Heart right ventricle (tissue), 16 donors: ENCODE results near the gene B4GALT5. TPM values are rescaled to one million over a fixed set of nuclear protein-coding genes. Genes with fewer than 3 reads are reported as not detected.
A peak's percentile ranks its signal among the peaks of the same experiment; 100 is the strongest.

Experiments
- ATAC-seq, 8 donors: fragments of 200-7000 bp; cut with Tn5 transposase; one replicate each; pipeline ENCODE4 v1.9.1; 2020; ENCODE audit warnings: mild to moderate bottlenecking in 8 of 8, moderate library complexity in 8 of 8, moderate number of reproducible peaks in 1 of 8
- DNase-seq, 2 donors: peaks; one replicate each; pipeline ENCODE4 v3.0.0-alpha.2; 2020
- H3K27ac ChIP-seq, 10 donors: fragments of 200-600 bp; sonication (generic) in 2 of 10; one replicate each; pipeline versions ENCODE4 v1.5.0 to v1.8.0; 2020 to 2022; ENCODE audit warnings: mild to moderate bottlenecking in 3 of 10
- H3K27me3 ChIP-seq, 7 donors: fragments of 200-600 bp; one replicate each; pipeline ENCODE4 v1.8.0; 2021 to 2022; ENCODE audit warnings: mild to moderate bottlenecking in 2 of 7
- H3K36me3 ChIP-seq, 9 donors: fragments of 200-600 bp; sonication (generic) in 1 of 9; one replicate each; pipeline versions ENCODE4 v1.5.0 to v1.8.0; 2020 to 2022; ENCODE audit warnings: mild to moderate bottlenecking in 2 of 9
- H3K4me1 ChIP-seq, 9 donors: fragments of 200-600 bp; sonication (generic) in 1 of 9; one replicate each; pipeline versions ENCODE4 v1.5.0 to v1.8.0; 2020 to 2022; ENCODE audit warnings: mild to moderate bottlenecking in 4 of 9
- H3K4me3 ChIP-seq, 10 donors: fragments of 200-600 bp; sonication (generic) in 2 of 10; one replicate each; pipeline versions ENCODE4 v1.5.0 to v1.8.0; 2020 to 2022; ENCODE audit warnings: mild to moderate bottlenecking in 7 of 10, moderate library complexity in 2 of 10
- H3K9me3 ChIP-seq, 11 donors: fragments of 200-600 bp in 10 of 11; sonication (generic) in 2 of 11; one replicate each; pipeline versions ENCODE4 v1.5.0 to v1.8.0; 2013 to 2022; ENCODE audit warnings: mild to moderate bottlenecking in 2 of 11, control low read depth in 1 of 11, moderate library complexity in 1 of 11
- WGBS, 2 donors: extraction: QIAGEN DNeasy Blood & Tissue Kit; methylation state at CpG; one replicate each; pipeline ENCODE4 v1.1.7; 2013; ENCODE audit warnings: inconsistent platforms in 1 of 2; 5-methylcytosine and 5-hydroxymethylcytosine counted together
- intact Hi-C, 10 donors: fragments of 100-400 bp; cut with DNase I; formaldehyde crosslinking; loops; one replicate each; pipeline versions ENCODE4 v1.11.1 to v1.14.2; 2022
- polyA plus RNA-seq, 2 donors: library from polyadenylated mRNA; stranded (reverse); fragments of 200-250 nt; gene quantifications; one replicate each; pipeline ENCODE4 v1.2.3, GENCODE V29; 2013
- total RNA-seq, 10 donors: library from RNA; stranded (reverse); fragmentation: NEBNext Ultra II Directional in 3 of 10; extraction: Animal tissue kit (Norgen Biotek cat#: 25700) in 3 of 10; gene quantifications; one replicate each; pipeline versions ENCODE4 v1.2.1 to v1.2.4, GENCODE V29; 2021 to 2023
- TF ChIP-seq, protein P1 (sequence below), 9 donors: fragments of 200-600 bp; sonication (generic) in 2 of 9; IDR thresholded peaks; one replicate each; pipeline versions ENCODE4 v1.5.0 to v1.8.0; 2021 to 2022; ENCODE audit warnings: antibody characterized with exemption in 9 of 9, mild to moderate bottlenecking in 5 of 9, moderate library complexity in 1 of 9
- donor health status: Arrhythmogenic right ventricular cardiomyopathy.
- donor health status: ischemic (EF 13 %, LVEDD 7.1; RV severe dilation, severe dysfunction).
- donor health status: healthy with polysubstance abuse.
- donor health status: DM: no; HTN: yes; CAD: no.
- donor health status: DM: no; HTN: no; CAD: no.
- donor health status: ischemic (EF 25% LVEDD 6.9; RV normal size, moderate dysfunction).
- donor health status: ischemic (EF 25% LVEDD 5.7; RV mildly dilated, moderate dysfunction).
- donor health status: healthy.
- donor health status: DM: yes; HTN: yes; CAD: no.
- donor health status: Ischemic cardiomyopathy.
- donor health status: ischemic (EF 35%, LVEDD 5.7; RV mildly dilated, moderate dysfunction).
- donor health status: nonischemic (EF 11% LVEDD 7.7; RV severe dilation, severe dysfunction).
- donor health status: DM: yes; HTN: yes; CAD: no.
- donor health status: PGD.
- donor health status: ischemic (EF 29% LVEDD 5.4; RV normal size, mild dysfunction).
- donor health status: nonischemic (EF 23%, LVEDD 6.1; RV moderate dilation, normal function).

Gene B4GALT5
- total and polyA plus RNA-seq, 12 donors = 7.4 to 61.6 (median 29.6) TPM

DNA sequence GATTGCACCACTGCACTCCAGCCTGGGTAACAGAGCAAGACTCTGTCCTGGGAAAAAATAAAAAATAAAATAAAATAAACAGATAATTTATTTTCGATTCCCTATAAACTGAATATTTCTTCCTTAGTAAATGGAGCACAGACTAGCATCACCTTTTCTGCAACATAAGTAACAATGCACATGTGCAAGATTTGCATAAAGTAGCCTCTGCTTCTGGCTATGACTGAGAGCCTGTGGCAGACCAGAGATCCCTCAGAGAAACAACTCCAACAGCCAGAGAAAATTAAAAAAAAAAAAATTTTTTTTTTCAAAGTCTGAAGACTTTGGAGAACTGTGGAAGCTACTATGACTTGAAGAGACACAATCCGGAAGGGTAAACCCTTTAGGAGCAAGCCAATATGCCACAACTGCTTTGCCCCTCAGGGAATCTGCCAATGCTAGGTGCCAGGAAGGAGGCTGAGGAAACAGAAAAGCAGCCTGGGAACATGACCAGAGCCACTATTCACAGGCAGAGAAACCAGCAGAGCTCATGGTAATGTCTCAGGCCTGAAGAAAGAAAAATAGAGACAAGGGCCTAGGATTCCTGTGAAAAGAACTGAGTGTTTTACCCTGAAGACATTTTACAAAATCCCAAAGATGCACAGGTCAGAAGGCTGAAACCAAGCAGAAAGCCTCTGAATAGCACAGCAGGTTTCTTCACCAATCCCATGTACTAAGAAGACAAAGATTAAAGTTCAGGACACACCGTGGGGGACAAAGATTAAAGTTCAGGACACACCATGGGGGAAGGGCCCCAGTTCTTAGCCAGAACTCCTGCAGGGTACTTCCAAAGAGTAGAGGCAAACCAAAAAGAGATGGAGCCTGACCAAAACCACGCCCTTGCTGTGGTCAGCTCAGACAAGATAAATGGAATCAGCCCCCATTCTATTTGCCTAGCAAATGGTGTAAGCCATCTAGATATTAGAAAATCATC, 25.8 kb downstream of the B4GALT5 start:
- intact Hi-C loops = loop anchor here in 2 of 10 donors (2.0 to 10.0 kb wide), 2 partner anchors 53 to 59 kb away; no protein-coding TSS in a partner anchor
- H3K27ac ChIP-seq = peak overlapping the region in 3 of 10 donors; percentile 5 to 42 (median 22)

DNA sequence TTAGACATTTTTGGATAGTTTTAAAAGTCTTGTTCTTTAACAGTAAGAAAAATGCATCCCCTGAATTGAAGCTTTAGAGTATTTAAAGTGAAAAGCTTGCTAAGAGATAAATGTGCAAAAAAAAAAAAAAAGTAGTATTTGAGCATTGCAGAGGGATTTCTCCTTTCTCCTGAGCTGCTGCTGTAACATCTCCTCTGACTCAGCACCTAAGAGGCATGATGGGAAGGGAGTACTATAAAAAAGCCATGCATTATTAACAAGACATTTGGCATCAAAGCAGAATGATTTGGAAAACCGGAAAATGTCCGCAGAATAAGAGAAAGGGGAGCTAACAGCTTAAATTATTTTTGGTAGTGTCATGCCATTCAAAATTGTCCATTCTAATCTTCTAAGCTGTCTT, 27.9 kb downstream of the B4GALT5 start:
- Histone ChIP-seq H3K27ac (peak overlapping the region in 6 of 10 donors; percentile 12 to 76 (median 16)), H3K36me3 (peaks cover 0 to 8% (median 0%) of the 10 kb centered on the region in 9 donors), H3K9me3 (no peaks in the 10 kb centered on the region), H3K27me3 (no peaks in the 10 kb centered on the region), H3K4me1 (peaks cover 14 to 92% (median 41%) of the 10 kb centered on the region in 9 donors), H3K4me3 (no peak overlapping the region)
- DNase-seq (no peak), ATAC-seq (peak in 4 of 8 donors; percentile 42 to 62 (median 50))
- 15 to 49% methylated on average over 2 of the region's 2 CpGs for WGBS, 2 donors
- intact Hi-C loops = loop anchor here in 1 of 10 donors (10.0 kb wide), 1 partner anchor 51 kb away; no protein-coding TSS in a partner anchor
- TF ChIP-seq, protein P1, sequence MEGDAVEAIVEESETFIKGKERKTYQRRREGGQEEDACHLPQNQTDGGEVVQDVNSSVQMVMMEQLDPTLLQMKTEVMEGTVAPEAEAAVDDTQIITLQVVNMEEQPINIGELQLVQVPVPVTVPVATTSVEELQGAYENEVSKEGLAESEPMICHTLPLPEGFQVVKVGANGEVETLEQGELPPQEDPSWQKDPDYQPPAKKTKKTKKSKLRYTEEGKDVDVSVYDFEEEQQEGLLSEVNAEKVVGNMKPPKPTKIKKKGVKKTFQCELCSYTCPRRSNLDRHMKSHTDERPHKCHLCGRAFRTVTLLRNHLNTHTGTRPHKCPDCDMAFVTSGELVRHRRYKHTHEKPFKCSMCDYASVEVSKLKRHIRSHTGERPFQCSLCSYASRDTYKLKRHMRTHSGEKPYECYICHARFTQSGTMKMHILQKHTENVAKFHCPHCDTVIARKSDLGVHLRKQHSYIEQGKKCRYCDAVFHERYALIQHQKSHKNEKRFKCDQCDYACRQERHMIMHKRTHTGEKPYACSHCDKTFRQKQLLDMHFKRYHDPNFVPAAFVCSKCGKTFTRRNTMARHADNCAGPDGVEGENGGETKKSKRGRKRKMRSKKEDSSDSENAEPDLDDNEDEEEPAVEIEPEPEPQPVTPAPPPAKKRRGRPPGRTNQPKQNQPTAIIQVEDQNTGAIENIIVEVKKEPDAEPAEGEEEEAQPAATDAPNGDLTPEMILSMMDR (IDR thresholded peaks at IDR 0.05) = no peak

More for the DNA sequence above, 25.8 kb downstream of the B4GALT5 start:
- no peak overlapping the region for H3K4me3 ChIP-seq
- ATAC-seq (no peak), DNase-seq (no peak)
- H3K27me3 ChIP-seq = no peaks in the 10 kb centered on the region
- H3K36me3 ChIP-seq = peaks cover 0 to 8% (median 0%) of the 10 kb centered on the region in 9 donors
- TF ChIP-seq, protein P1 (IDR thresholded peaks at IDR 0.05) = no peak
- peaks cover 18 to 92% (median 60%) of the 10 kb centered on the region in 9 donors for H3K4me1 ChIP-seq
- H3K9me3 ChIP-seq = no peaks in the 10 kb centered on the region
- WGBS, 2 donors = 70 to 78% methylated on average over 4 of the region's 4 CpGs

DNA sequence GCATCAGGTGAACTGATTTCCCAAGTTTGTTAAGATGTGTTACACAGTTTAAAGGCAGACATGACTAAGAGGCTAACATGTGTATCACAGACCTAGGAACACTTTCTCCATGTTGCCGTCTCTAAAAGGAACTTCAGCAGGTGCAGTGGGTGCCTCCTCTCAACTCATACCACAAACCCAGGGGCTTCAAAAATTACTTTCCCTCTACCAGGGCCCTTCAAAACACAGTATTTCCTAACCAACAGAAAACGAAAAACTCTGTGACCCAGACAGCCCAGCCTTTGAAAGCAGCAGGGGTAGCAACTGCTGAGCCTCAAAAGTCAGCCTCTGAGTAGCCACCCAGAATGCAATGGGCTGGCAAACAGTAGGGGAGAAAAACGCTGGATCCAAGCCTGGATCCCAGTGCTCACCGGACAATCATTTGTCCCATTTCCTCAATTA, 28.5 kb downstream of the B4GALT5 start:
- H3K4me1 ChIP-seq = peaks cover 14 to 92% (median 39%) of the 10 kb centered on the region in 9 donors
- WGBS, 2 donors = 31 to 37% methylated on average over 4 of the region's 4 CpGs
- peak overlapping the region in 5 of 10 donors; percentile 12 to 76 (median 19) for H3K27ac ChIP-seq
- H3K36me3 ChIP-seq = peaks cover 0 to 8% (median 0%) of the 10 kb centered on the region in 9 donors
- no peak overlapping the region for H3K4me3 ChIP-seq
- H3K27me3 ChIP-seq = no peaks in the 10 kb centered on the region
- no peaks in the 10 kb centered on the region for H3K9me3 ChIP-seq
- DNase-seq = no peak
- TF ChIP-seq, protein P1 (IDR thresholded peaks at IDR 0.05) = no peak
- intact Hi-C loops = loop anchor here in 1 of 10 donors (10.0 kb wide), 1 partner anchor 50 kb away; no protein-coding TSS in a partner anchor
- ATAC-seq = peak in 6 of 8 donors; percentile 35 to 65 (median 52)

DNA sequence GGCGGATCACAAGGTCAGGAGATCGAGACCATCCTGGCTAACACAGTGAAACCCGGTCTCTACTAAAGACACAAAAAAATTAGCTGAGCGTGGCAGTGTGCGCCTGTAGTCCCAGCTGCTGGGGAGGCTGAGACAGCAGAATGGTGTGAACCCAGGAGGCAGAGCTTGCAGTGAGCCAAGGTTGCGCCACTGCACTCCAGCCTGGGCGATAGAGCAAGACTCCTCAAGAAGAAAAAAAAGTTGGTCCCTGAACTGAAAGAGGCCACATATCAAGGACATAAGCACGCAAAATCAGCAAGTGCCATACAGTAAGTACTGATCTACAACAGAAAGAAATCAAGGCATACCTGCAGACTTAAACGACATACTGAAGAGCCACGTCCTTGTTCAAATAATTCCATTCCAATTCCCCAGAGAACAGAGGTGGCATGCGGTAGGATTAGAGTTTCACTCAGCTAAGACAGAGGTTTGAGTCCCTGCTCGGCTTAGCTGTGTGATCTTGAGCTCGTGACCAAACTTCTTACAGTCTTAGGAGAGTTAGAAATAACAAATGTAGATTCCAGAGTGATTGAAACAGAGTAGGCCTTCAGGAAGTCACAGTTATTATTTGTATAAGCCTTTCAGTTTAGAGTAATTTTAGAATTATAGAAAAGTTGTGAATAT, 29.2 kb downstream of the B4GALT5 start:
- Histone ChIP-seq H3K4me3 (no peak overlapping the region), H3K9me3 (no peaks in the 10 kb centered on the region), H3K27ac (peak overlapping the region in 2 of 10 donors; percentile 58 to 76), H3K27me3 (no peaks in the 10 kb centered on the region), H3K36me3 (peaks cover 0 to 8% (median 0%) of the 10 kb centered on the region in 9 donors), H3K4me1 (peaks cover 14 to 92% (median 45%) of the 10 kb centered on the region in 9 donors)
- ATAC-seq (no peak), DNase-seq (no peak)
- intact Hi-C loops = loop anchor here in 1 of 10 donors (10.0 kb wide), 1 partner anchor 50 kb away; no protein-coding TSS in a partner anchor
- 87 to 91% methylated on average over 13 of the region's 13 CpGs for WGBS, 2 donors
- TF ChIP-seq, protein P1 (IDR thresholded peaks at IDR 0.05) = no peak
